HCT116 (cell line): ENCODE data around the gene NPM3. TPM values are rescaled to one million over a fixed set of nuclear protein-coding genes. Genes with fewer than 3 reads are reported as not detected.

Experiments
- ATAC-seq: fragments of 200-7000 bp; cut with Tn5 transposase; 2 replicates; pipeline ENCODE4 v1.9.1; 2020; ENCODE audit warnings: mild to moderate bottlenecking, moderate library complexity
- BruUV-seq: library from RNA; stranded (reverse); fragments of 400-500 nt; replicated peaks from 2 replicates; lab custom pipeline; 2021; lab: Mats Ljungman, UMichigan
- CTCF ChIA-PET: fragments of 300-600 bp; sonication (Branson Sonifier 250); formaldehyde crosslinking; loops from one replicate; lab custom pipeline; 2021; ENCODE audit warnings: antibody characterized with exemption; lab: Charles Lee
- POLR2A ChIA-PET: fragments of 300-600, 350-600 bp; sonication (Branson Sonifier 250); formaldehyde crosslinking; loops from one replicate; lab custom pipeline; 2021; ENCODE audit warnings: antibody characterized with exemption; lab: Charles Lee
- RAD21 ChIA-PET, 2 experiments: fragments of 300-600 bp; sonication (Branson Sonifier 250); formaldehyde crosslinking; loops; one replicate each; lab custom pipeline; 2023; ENCODE audit warnings: low total read pairs in 2 of 2; ENCODE audit not compliant: uncharacterized antibody in 2 of 2, unreplicated experiment in 2 of 2, low non-redundant PET in 1 of 2; lab: Charles Lee
- DNase-seq: peaks from one replicate; pipeline ENCODE4 v3.0.0-alpha.2; 2010; ENCODE audit warnings: low read depth, low spot score
- H2AFZ ChIP-seq: fragments of 200-600 bp; shearing (Covaris generic), sonication (generic); 2 replicates; pipeline ENCODE4 v1.6.1; 2017; ENCODE audit warnings: low read depth, mixed run types, mixed read lengths, antibody characterized with exemption, low read length; ENCODE audit not compliant: poor library complexity, severe bottlenecking
- H3K27ac ChIP-seq: 2 replicates; pipeline ENCODE4 v1.5.1; 2012; ENCODE audit warnings: low read depth, low read length
- H3K27me3 ChIP-seq: fragments of 200-600 bp; sonication (generic); 2 replicates; pipeline ENCODE4 v1.6.1; 2016; ENCODE audit warnings: mixed run types, low read length, mixed read lengths; ENCODE audit not compliant: insufficient read depth
- H3K36me3 ChIP-seq, 2 experiments: fragments of 200-500 bp in 1 of 2; fragments of 200-600 bp in 1 of 2; sonication (Bioruptor generic) in 1 of 2; sonication (generic) in 1 of 2; 2 replicates each; pipeline versions ENCODE4 v1.5.1 to v1.6.1; 2014 to 2016; ENCODE audit warnings: low read length in 2 of 2, inconsistent platforms in 1 of 2, mixed read lengths in 1 of 2, mixed run types in 1 of 2; ENCODE audit not compliant: insufficient read depth in 2 of 2, control insufficient read depth in 1 of 2
- H3K4me1 ChIP-seq, 2 experiments: fragments of 200-600 bp in 1 of 2; sonication (generic) in 1 of 2; 2 replicates each; pipeline versions ENCODE4 v1.5.1 to v1.6.1; 2012 to 2017; ENCODE audit warnings: low read length in 2 of 2, inconsistent platforms in 1 of 2, mild to moderate bottlenecking in 1 of 2, mixed read lengths in 1 of 2, mixed run types in 1 of 2, moderate library complexity in 1 of 2; ENCODE audit not compliant: insufficient read depth in 2 of 2, control insufficient read depth in 1 of 2
- H3K4me2 ChIP-seq: fragments of 200-600 bp; sonication (generic); 2 replicates; pipeline ENCODE4 v1.6.1; 2017; ENCODE audit warnings: mixed run types, low read length, mixed read lengths
- H3K4me3 ChIP-seq, 2 experiments: fragments of 200-600 bp in 1 of 2; sonication (generic) in 1 of 2; replicated peaks in 1 of 2; 2 replicates each; pipeline ENCODE4 v1.5.1; 2011 to 2016; ENCODE audit warnings: low read length in 2 of 2, control low read depth in 1 of 2, low read depth in 1 of 2, mild to moderate bottlenecking in 1 of 2, mixed read lengths in 1 of 2, mixed run types in 1 of 2
- H3K79me2 ChIP-seq: fragments of 200-600 bp; sonication (generic); 2 replicates; pipeline ENCODE4 v1.6.1; 2017; ENCODE audit warnings: mild to moderate bottlenecking, mixed run types, low read length, moderate library complexity, mixed read lengths; ENCODE audit not compliant: insufficient read depth
- H3K9ac ChIP-seq: fragments of 200-600 bp; sonication (generic); 2 replicates; pipeline ENCODE4 v1.6.1; 2016; ENCODE audit warnings: low read length, mixed read lengths
- H3K9me2 ChIP-seq: fragments of 200-600 bp; sonication (generic), shearing (Covaris generic); 2 replicates; pipeline ENCODE4 v1.6.1; 2017; ENCODE audit warnings: mixed run types, mild to moderate bottlenecking, moderate library complexity; ENCODE audit not compliant: insufficient read depth
- H3K9me3 ChIP-seq, 2 experiments: fragments of 200-500 bp in 1 of 2; fragments of 200-600 bp in 1 of 2; sonication (Bioruptor generic) in 1 of 2; sonication (generic) in 1 of 2; 2 replicates each; pipeline ENCODE4 v1.6.1; 2014 to 2017; ENCODE audit warnings: low read length in 2 of 2, mixed read lengths in 2 of 2, inconsistent platforms in 1 of 2, low read depth in 1 of 2, mild to moderate bottlenecking in 1 of 2, mixed run types in 1 of 2, moderate library complexity in 1 of 2; ENCODE audit not compliant: control insufficient read depth in 1 of 2, insufficient read depth in 1 of 2
- H4K20me1 ChIP-seq: fragments of 200-600 bp; sonication (generic), shearing (Covaris generic); 2 replicates; pipeline ENCODE4 v1.6.1; 2017; ENCODE audit warnings: mixed run types, mild to moderate bottlenecking, moderate library complexity; ENCODE audit not compliant: insufficient read depth
- CBX3 ChIP-seq: IDR thresholded peaks from 2 replicates; pipeline ENCODE4 v1.6.1; 2012; ENCODE audit warnings: low read depth
- CEBPB ChIP-seq: IDR thresholded peaks from 2 replicates; pipeline ENCODE4 v1.6.1; 2012; ENCODE audit warnings: low read depth
- EGR1 ChIP-seq: IDR thresholded peaks from 2 replicates; pipeline ENCODE4 v1.6.1; 2012; ENCODE audit warnings: low read depth
- EZH2 ChIP-seq: fragments of 200-600 bp; sonication (generic); IDR thresholded peaks from 2 replicates; pipeline ENCODE4 v1.6.1; 2017; ENCODE audit warnings: antibody characterized with exemption, mixed run types
- FOSL1 ChIP-seq: IDR thresholded peaks from 2 replicates; pipeline ENCODE4 v1.6.1; 2012; ENCODE audit warnings: low read depth
- JUND ChIP-seq: IDR thresholded peaks from 2 replicates; pipeline ENCODE4 v1.6.1; 2012
- POLR2A ChIP-seq: IDR thresholded peaks from 2 replicates; pipeline ENCODE4 v1.7.0; 2011; ENCODE audit warnings: borderline replicate concordance; ENCODE audit not compliant: insufficient read depth, insufficient read length; ENCODE audit errors: extremely low read depth
- RAD21 ChIP-seq: IDR thresholded peaks from 2 replicates; pipeline ENCODE4 v1.6.1; 2012; ENCODE audit warnings: low read depth, mild to moderate bottlenecking
- SIN3A ChIP-seq: IDR thresholded peaks from 2 replicates; pipeline ENCODE4 v1.6.1; 2012; ENCODE audit warnings: low read depth
- SP1 ChIP-seq: IDR thresholded peaks from 2 replicates; pipeline ENCODE4 v1.6.1; 2012; ENCODE audit warnings: low read depth
- SRF ChIP-seq: IDR thresholded peaks from 2 replicates; pipeline ENCODE4 v1.6.1; 2012; ENCODE audit warnings: low read depth
- TCF7L2 ChIP-seq: IDR thresholded peaks from 2 replicates; pipeline ENCODE4 v1.7.0; 2011; ENCODE audit warnings: borderline replicate concordance, inconsistent platforms; ENCODE audit not compliant: insufficient read depth, insufficient read length; ENCODE audit errors: extremely low read depth
- YY1 ChIP-seq: IDR thresholded peaks from 2 replicates; pipeline ENCODE4 v1.6.1; 2011; ENCODE audit warnings: low read length, low read depth, moderate library complexity, mild to moderate bottlenecking; ENCODE audit not compliant: insufficient replicate concordance; ENCODE audit errors: extremely low read depth
- ZFX ChIP-seq: fragments of 450-650 bp; IDR thresholded peaks from 2 replicates; pipeline ENCODE4 v1.6.1; 2017
- ZNF274 ChIP-seq: fragments of 200-500 bp; sonication (Bioruptor generic); IDR thresholded peaks from 2 replicates; pipeline ENCODE4 v1.6.1; 2014; ENCODE audit warnings: mild to moderate bottlenecking, low read depth, low read length, inconsistent platforms
- intact Hi-C: fragments of 100-400 bp; cut with micrococcal nuclease; formaldehyde crosslinking; loops from 2 replicates; pipeline ENCODE4 v1.10.0; 2022
- total RNA-seq: library from RNA; stranded (reverse); gene quantifications from one replicate; pipeline ENCODE4 v1.2.1, GENCODE V29; 2021; ENCODE audit not compliant: unreplicated experiment
- TF ChIP-seq, protein P1 (sequence below), 3 experiments: fragments of 200-600 bp in 1 of 3; sonication (generic) in 1 of 3; IDR thresholded peaks in 2 of 3; conservative IDR thresholded peaks in 1 of 3; 2 replicates each; pipeline ENCODE4 v1.5.1; 2012 to 2017; ENCODE audit warnings: low read depth in 2 of 3, low read length in 2 of 3, antibody characterized with exemption in 1 of 3, borderline replicate concordance in 1 of 3, control low read depth in 1 of 3, mild to moderate bottlenecking in 1 of 3, mixed read lengths in 1 of 3, mixed run types in 1 of 3, moderate library complexity in 1 of 3; ENCODE audit not compliant: insufficient read depth in 1 of 3
- TF ChIP-seq, protein P2 (sequence below): IDR thresholded peaks from 2 replicates; pipeline ENCODE4 v1.6.1; 2012
- TF ChIP-seq, protein P3 (sequence below): IDR thresholded peaks from 2 replicates; pipeline ENCODE4 v1.6.1; 2011; ENCODE audit warnings: mild to moderate bottlenecking, low read length, moderate library complexity; ENCODE audit not compliant: insufficient replicate concordance; ENCODE audit errors: extremely low read depth
- TF ChIP-seq, protein P4 (sequence below): IDR thresholded peaks from 2 replicates; pipeline ENCODE4 v1.6.1; 2012; ENCODE audit warnings: low read depth

The NPM3 gene
- total RNA-seq, 1 experiment from 2014 or later, result 267 TPM

DNA sequence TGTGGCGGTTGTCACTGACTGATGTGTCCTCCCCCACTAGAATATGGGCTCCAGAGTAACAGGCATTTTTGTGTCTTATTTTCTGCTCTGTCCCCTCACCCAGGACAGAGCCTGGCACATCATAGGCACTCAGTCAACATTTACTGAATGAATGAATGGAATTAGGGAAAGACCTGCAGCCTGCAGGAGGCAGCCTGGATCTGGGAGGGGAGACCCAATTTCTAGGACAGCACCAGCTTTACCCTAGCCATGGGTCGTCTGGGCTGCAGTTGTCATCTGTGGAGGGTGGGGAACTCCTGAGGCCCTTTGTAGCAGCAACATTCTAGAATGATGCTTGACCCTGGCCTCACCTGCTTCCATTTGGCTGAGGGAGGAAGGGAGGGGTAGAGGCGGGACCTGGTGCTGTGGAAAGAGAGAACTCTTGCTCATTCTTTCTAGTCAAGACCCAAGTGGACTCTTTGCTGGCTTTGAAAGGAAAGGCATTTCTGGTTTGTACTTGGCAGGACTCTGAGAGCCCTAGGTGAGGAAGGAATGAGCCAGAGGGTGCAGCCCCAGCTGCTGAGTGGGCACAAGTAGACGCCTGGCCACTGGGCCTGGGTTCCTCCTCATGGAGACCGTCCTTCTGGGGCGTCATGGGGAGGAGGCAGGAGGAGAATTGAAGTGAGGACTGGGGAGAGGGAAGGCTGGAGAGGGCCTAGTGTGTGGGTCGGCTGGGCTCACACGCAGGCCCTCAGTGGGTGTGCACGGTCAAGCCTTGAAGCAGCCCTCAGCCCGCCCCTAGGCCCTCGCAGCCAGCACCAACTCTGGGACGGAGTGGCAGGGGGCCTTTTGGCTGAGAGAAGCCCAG lies 16.3 kb downstream of the NPM3 start:
- no peak for TF ChIP-seq CEBPB
- TF ChIP-seq JUND, result no peak
- no peak for TF ChIP-seq YY1
- TF ChIP-seq, protein P1, sequence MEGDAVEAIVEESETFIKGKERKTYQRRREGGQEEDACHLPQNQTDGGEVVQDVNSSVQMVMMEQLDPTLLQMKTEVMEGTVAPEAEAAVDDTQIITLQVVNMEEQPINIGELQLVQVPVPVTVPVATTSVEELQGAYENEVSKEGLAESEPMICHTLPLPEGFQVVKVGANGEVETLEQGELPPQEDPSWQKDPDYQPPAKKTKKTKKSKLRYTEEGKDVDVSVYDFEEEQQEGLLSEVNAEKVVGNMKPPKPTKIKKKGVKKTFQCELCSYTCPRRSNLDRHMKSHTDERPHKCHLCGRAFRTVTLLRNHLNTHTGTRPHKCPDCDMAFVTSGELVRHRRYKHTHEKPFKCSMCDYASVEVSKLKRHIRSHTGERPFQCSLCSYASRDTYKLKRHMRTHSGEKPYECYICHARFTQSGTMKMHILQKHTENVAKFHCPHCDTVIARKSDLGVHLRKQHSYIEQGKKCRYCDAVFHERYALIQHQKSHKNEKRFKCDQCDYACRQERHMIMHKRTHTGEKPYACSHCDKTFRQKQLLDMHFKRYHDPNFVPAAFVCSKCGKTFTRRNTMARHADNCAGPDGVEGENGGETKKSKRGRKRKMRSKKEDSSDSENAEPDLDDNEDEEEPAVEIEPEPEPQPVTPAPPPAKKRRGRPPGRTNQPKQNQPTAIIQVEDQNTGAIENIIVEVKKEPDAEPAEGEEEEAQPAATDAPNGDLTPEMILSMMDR (IDR thresholded peaks at IDR 0.05 in 2 of 3, conservative IDR thresholded peaks at IDR 0.05 in 1 of 3; ENCODE audit: borderline replicate concordance in 1 of 3, insufficient read depth in 1 of 3, low read depth in 2 of 3, low read length in 2 of 3), result no peak
- no peak for TF ChIP-seq EGR1
- TF ChIP-seq CBX3, result no peak
- no peak for TF ChIP-seq EZH2
- TF ChIP-seq, protein P2, sequence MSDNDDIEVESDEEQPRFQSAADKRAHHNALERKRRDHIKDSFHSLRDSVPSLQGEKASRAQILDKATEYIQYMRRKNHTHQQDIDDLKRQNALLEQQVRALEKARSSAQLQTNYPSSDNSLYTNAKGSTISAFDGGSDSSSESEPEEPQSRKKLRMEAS, result no peak
- TF ChIP-seq ZNF274, result no peak
- TF ChIP-seq RAD21, result no peak
- no peak for TF ChIP-seq SRF
- TF ChIP-seq POLR2A, result no peak
- TF ChIP-seq SIN3A, result no peak
- TF ChIP-seq ZFX, result no peak
- TF ChIP-seq, protein P3, sequence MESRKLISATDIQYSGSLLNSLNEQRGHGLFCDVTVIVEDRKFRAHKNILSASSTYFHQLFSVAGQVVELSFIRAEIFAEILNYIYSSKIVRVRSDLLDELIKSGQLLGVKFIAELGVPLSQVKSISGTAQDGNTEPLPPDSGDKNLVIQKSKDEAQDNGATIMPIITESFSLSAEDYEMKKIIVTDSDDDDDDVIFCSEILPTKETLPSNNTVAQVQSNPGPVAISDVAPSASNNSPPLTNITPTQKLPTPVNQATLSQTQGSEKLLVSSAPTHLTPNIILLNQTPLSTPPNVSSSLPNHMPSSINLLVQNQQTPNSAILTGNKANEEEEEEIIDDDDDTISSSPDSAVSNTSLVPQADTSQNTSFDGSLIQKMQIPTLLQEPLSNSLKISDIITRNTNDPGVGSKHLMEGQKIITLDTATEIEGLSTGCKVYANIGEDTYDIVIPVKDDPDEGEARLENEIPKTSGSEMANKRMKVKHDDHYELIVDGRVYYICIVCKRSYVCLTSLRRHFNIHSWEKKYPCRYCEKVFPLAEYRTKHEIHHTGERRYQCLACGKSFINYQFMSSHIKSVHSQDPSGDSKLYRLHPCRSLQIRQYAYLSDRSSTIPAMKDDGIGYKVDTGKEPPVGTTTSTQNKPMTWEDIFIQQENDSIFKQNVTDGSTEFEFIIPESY, result no peak
- TF ChIP-seq, protein P4, sequence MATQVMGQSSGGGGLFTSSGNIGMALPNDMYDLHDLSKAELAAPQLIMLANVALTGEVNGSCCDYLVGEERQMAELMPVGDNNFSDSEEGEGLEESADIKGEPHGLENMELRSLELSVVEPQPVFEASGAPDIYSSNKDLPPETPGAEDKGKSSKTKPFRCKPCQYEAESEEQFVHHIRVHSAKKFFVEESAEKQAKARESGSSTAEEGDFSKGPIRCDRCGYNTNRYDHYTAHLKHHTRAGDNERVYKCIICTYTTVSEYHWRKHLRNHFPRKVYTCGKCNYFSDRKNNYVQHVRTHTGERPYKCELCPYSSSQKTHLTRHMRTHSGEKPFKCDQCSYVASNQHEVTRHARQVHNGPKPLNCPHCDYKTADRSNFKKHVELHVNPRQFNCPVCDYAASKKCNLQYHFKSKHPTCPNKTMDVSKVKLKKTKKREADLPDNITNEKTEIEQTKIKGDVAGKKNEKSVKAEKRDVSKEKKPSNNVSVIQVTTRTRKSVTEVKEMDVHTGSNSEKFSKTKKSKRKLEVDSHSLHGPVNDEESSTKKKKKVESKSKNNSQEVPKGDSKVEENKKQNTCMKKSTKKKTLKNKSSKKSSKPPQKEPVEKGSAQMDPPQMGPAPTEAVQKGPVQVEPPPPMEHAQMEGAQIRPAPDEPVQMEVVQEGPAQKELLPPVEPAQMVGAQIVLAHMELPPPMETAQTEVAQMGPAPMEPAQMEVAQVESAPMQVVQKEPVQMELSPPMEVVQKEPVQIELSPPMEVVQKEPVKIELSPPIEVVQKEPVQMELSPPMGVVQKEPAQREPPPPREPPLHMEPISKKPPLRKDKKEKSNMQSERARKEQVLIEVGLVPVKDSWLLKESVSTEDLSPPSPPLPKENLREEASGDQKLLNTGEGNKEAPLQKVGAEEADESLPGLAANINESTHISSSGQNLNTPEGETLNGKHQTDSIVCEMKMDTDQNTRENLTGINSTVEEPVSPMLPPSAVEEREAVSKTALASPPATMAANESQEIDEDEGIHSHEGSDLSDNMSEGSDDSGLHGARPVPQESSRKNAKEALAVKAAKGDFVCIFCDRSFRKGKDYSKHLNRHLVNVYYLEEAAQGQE, result no peak
- no peak for TF ChIP-seq SP1
- TF ChIP-seq TCF7L2, result no peak
- no peak for TF ChIP-seq FOSL1
- ChIA-PET POLR2A (no interaction called here), RAD21 (no interaction called here), CTCF (interaction anchor here (1.1 to 2.2 kb wide), 2 partner anchors 14 to 165 kb away, joined by 4 to 9 read pairs; no protein-coding TSS in a partner anchor)
- Histone ChIP-seq H2AFZ (no peak overlapping the region), H3K79me2 (no peaks in the 10 kb centered on the region), H3K27ac (no peak overlapping the region), H3K9ac (no peak overlapping the region), H3K9me2 (no peaks in the 10 kb centered on the region), H3K27me3 (peaks cover 11% of the 10 kb centered on the region; the same call in 1 of the 2 replicates), H3K4me1 (no peaks in the 10 kb centered on the region), H4K20me1 (no peaks in the 10 kb centered on the region), H3K4me2 (no peak overlapping the region), H3K4me3 (no peak overlapping the region), H3K9me3 (no peaks in the 10 kb centered on the region), H3K36me3 (no peaks in the 10 kb centered on the region)
- no peak for ATAC-seq
- intact Hi-C loops, result no loop called here
- BruUV-seq, result no TSS peak
- no peak for DNase-seq
